IMR-90 (cell line): ENCODE measurements around the gene GBP6. TPM values are rescaled to one million over a fixed set of nuclear protein-coding genes. Genes with fewer than 3 reads are reported as not detected.
"Not testable (repeated sequence)": the region's sequence is repeated elsewhere in the genome, so short reads cannot be mapped to it uniquely, and the experiment has no call there.

Experiments
- ATAC-seq: fragments of 200-7000 bp; cut with Tn5 transposase; 2 replicates; pipeline ENCODE4 v1.9.1; 2020; ENCODE audit warnings: low read depth, mild to moderate bottlenecking, moderate library complexity
- BruUV-seq: library from RNA; stranded (reverse); fragments of 400-500 nt; replicated peaks from 2 replicates; lab custom pipeline; 2021; lab: Mats Ljungman, UMichigan
- CTCF ChIA-PET: fragments of 300-600 bp; formaldehyde crosslinking; extraction: SDS; loops from one replicate; lab custom pipeline; 2021; ENCODE audit warnings: antibody characterized with exemption; lab: Yijun Ruan, JAX
- POLR2A ChIA-PET: fragments of 300-600 bp; sonication (Branson Sonifier 250); formaldehyde crosslinking; loops from one replicate; lab custom pipeline; 2022; ENCODE audit warnings: antibody characterized with exemption; ENCODE audit not compliant: unreplicated experiment; lab: Charles Lee
- DNase-seq: peaks from one replicate; pipeline ENCODE4 v3.0.0; 2013
- H2AFZ ChIP-seq: replicated peaks from 2 replicates; pipeline ENCODE3; 2013; ENCODE audit warnings: low read length, mild to moderate bottlenecking; ENCODE audit not compliant: poor library complexity
- H2AK5ac ChIP-seq: 2 replicates; pipeline ENCODE4 v1.6.1; 2013; ENCODE audit warnings: low read depth, low read length, inconsistent platforms
- H2AK9ac ChIP-seq: replicated peaks from 2 replicates; pipeline ENCODE3; 2013; ENCODE audit warnings: mild to moderate bottlenecking, low read depth, low read length, moderate library complexity; ENCODE audit not compliant: poor library complexity
- H2BK120ac ChIP-seq: 2 replicates; pipeline ENCODE4 v1.6.1; 2013; ENCODE audit warnings: low read depth, low read length, inconsistent platforms
- H2BK15ac ChIP-seq: 3 replicates; pipeline ENCODE4 v1.6.1; 2013; ENCODE audit warnings: low read depth, low read length, inconsistent platforms
- H2BK20ac ChIP-seq: 2 replicates; pipeline ENCODE4 v1.6.1; 2013; ENCODE audit warnings: low read depth, mild to moderate bottlenecking, inconsistent platforms, low read length, moderate library complexity
- H2BK5ac ChIP-seq: 2 replicates; pipeline ENCODE4 v1.6.1; 2013; ENCODE audit warnings: mild to moderate bottlenecking, low read depth, low read length, inconsistent platforms; ENCODE audit not compliant: poor library complexity, severe bottlenecking
- H3K14ac ChIP-seq: replicated peaks from 2 replicates; pipeline ENCODE4 v1.6.1; 2013; ENCODE audit warnings: low read depth, low read length, inconsistent platforms
- H3K18ac ChIP-seq: 2 replicates; pipeline ENCODE4 v1.6.1; 2013; ENCODE audit warnings: low read depth, low read length, control low read depth
- H3K23ac ChIP-seq: 2 replicates; pipeline ENCODE4 v1.6.1; 2013; ENCODE audit warnings: low read depth, low read length, inconsistent platforms
- H3K27ac ChIP-seq: 2 replicates; pipeline ENCODE4 v1.5.1; 2013; ENCODE audit warnings: mild to moderate bottlenecking, control low read depth, low read length; ENCODE audit not compliant: insufficient read depth
- H3K27me3 ChIP-seq: 2 replicates; pipeline ENCODE4 v1.6.1; 2013; ENCODE audit warnings: low read length; ENCODE audit not compliant: control insufficient read depth, insufficient read depth
- H3K36me3 ChIP-seq: 2 replicates; pipeline ENCODE4 v1.6.1; 2013; ENCODE audit warnings: low read length, mixed read lengths; ENCODE audit not compliant: control insufficient read depth, insufficient read depth
- H3K4ac ChIP-seq: 2 replicates; pipeline ENCODE4 v1.6.1; 2013; ENCODE audit warnings: low read depth, low read length, inconsistent platforms
- H3K4me1 ChIP-seq: 2 replicates; pipeline ENCODE4 v1.6.1; 2013; ENCODE audit warnings: low read length, mixed read lengths; ENCODE audit not compliant: control insufficient read depth, insufficient read depth
- H3K4me2 ChIP-seq: 2 replicates; pipeline ENCODE4 v1.6.1; 2013; ENCODE audit warnings: low read depth, mild to moderate bottlenecking, control low read depth, low read length, moderate library complexity
- H3K4me3 ChIP-seq: 2 replicates; pipeline ENCODE4 v1.5.1; 2013; ENCODE audit warnings: low read depth, mild to moderate bottlenecking, control low read depth, low read length, moderate library complexity; ENCODE audit not compliant: insufficient read depth
- H3K56ac ChIP-seq: 2 replicates; pipeline ENCODE4 v1.6.1; 2013; ENCODE audit warnings: low read length, inconsistent platforms; ENCODE audit not compliant: insufficient read depth; ENCODE audit errors: extremely low read depth
- H3K79me1 ChIP-seq, 2 experiments: 2 replicates each; pipeline ENCODE4 v1.6.1; 2013; ENCODE audit warnings: low read length in 2 of 2, inconsistent platforms in 1 of 2, low read depth in 1 of 2
- H3K9ac ChIP-seq: 2 replicates; pipeline ENCODE4 v1.6.1; 2013; ENCODE audit warnings: low read depth, low read length, control low read depth
- H3K9me1 ChIP-seq: 2 replicates; pipeline ENCODE4 v1.6.1; 2013; ENCODE audit warnings: low read length, inconsistent platforms; ENCODE audit not compliant: insufficient read depth
- H3K9me3 ChIP-seq: 2 replicates; pipeline ENCODE4 v1.6.1; 2013; ENCODE audit warnings: low read length; ENCODE audit not compliant: control insufficient read depth, insufficient read depth
- H4K20me1 ChIP-seq: 2 replicates; pipeline ENCODE4 v1.6.1; 2013; ENCODE audit warnings: low read length, inconsistent platforms; ENCODE audit not compliant: insufficient read depth
- H4K5ac ChIP-seq: 2 replicates; pipeline ENCODE4 v1.6.1; 2013; ENCODE audit warnings: mild to moderate bottlenecking, low read depth, low read length, control low read depth
- H4K8ac ChIP-seq, 2 experiments: 2 replicates each; pipeline ENCODE4 v1.6.1; 2013; ENCODE audit warnings: low read depth in 2 of 2, low read length in 2 of 2, control low read depth in 1 of 2, inconsistent platforms in 1 of 2
- H4K91ac ChIP-seq: 2 replicates; pipeline ENCODE4 v1.6.1; 2013; ENCODE audit warnings: low read depth, low read length, inconsistent platforms; ENCODE audit not compliant: insufficient read depth
- BHLHE40 ChIP-seq: fragments of 150-350 bp; IDR thresholded peaks from 2 replicates; pipeline ENCODE4 v1.6.1; 2016; ENCODE audit warnings: mild to moderate bottlenecking, low read depth, low read length
- FOS ChIP-seq: fragments of 150-350 bp; IDR thresholded peaks from 2 replicates; pipeline ENCODE4 v1.6.1; 2016; ENCODE audit warnings: low read depth, low read length
- MAZ ChIP-seq: IDR thresholded peaks from 2 replicates; pipeline ENCODE4 v1.6.1; 2012; ENCODE audit warnings: low read depth, mild to moderate bottlenecking, low read length, improper control_type of control experiment, moderate library complexity, borderline replicate concordance
- RAD21 ChIP-seq: IDR thresholded peaks from 2 replicates; pipeline ENCODE4 v1.6.1; 2012; ENCODE audit warnings: low read length, improper control_type of control experiment
- SMC3 ChIP-seq: fragments of 150-350 bp; IDR thresholded peaks from 2 replicates; pipeline ENCODE4 v1.6.1; 2016; ENCODE audit warnings: low read depth, mild to moderate bottlenecking, antibody characterized with exemption, low read length, moderate library complexity
- WGBS, 2 experiments: methylation state at CpG; one replicate each; pipeline versions ENCODE4 v1.1.5 to v1.1.7; 2013; ENCODE audit warnings: missing lambda C conversion rate in 2 of 2; ENCODE audit not compliant: insufficient read length in 1 of 2; ENCODE audit errors: extremely low coverage in 2 of 2; 5-methylcytosine and 5-hydroxymethylcytosine counted together
- dilution Hi-C: fragments of 300-500 bp; cut with HindIII; formaldehyde crosslinking; loops from one replicate; pipeline ENCODE4 v1.14.3; 2018; ENCODE audit warnings: low sequenced_read_pairs; ENCODE audit not compliant: unreplicated experiment
- in situ Hi-C: fragments of 300-500 bp; cut with MboI; formaldehyde crosslinking; loops from 3 replicates; pipeline ENCODE4 v1.14.3; 2019; ENCODE audit warnings: low sequenced_read_pairs, inconsistent platforms, mixed read lengths
- intact Hi-C: fragments of 100-400 bp; cut with micrococcal nuclease; formaldehyde crosslinking; loops from 2 replicates; pipeline ENCODE4 v1.10.0; 2022
- polyA plus RNA-seq, 3 experiments: library from polyadenylated mRNA; depleted of rRNA; stranded (reverse); fragments of >200 nt; gene quantifications; 2 replicates each; pipeline ENCODE4 v1.2.3, GENCODE V29; 2012; ENCODE audit warnings: low replicate concordance in 1 of 3
- total RNA-seq: library from RNA; depleted of rRNA; stranded (reverse); fragments of >200 nt; gene quantifications from 2 replicates; pipeline ENCODE4 v1.2.3, GENCODE V29; 2012
- TF ChIP-seq, protein P1 (sequence below): conservative IDR thresholded peaks from 2 replicates; pipeline ENCODE4 v1.5.1; 2012; ENCODE audit warnings: mild to moderate bottlenecking, low read depth, low read length, improper control_type of control experiment

The GBP6 gene
- total and polyA plus RNA-seq, 2 of the 4 experiments (the other 2 are of a cell fraction): not detected

DNA sequence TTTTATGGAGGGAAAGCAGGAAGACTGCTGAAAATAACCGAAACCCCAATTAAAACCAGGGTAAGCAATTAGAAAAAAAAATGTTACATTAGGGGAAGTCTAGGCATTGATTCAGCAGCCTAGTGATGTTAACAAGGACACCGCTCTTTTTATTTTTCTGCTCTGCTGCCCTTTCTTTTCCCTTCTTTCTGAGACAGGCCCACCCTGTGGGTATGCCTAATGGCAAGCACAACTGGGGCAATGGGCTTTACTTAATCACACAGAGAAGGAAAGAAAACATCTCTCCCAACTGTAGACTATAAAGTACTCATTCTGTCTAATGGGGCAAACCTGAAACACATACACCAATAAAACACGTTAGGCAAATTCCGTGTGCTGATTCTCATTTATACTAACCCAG is 69.6 kb downstream of the GBP6 start:
- no TSS peak for BruUV-seq
- no peak for ATAC-seq
- Histone ChIP-seq H2BK5ac (no peak overlapping the region), H2BK120ac (no peak overlapping the region), H3K79me1 (no peaks in the 10 kb centered on the region), H3K27ac (no peak overlapping the region), H2BK15ac (no peak overlapping the region), H4K91ac (no peak overlapping the region), H3K4ac (no peak overlapping the region), H2AK5ac (no peak overlapping the region), H3K14ac (no peak overlapping the region), H3K9me1 (no peaks in the 10 kb centered on the region), H3K18ac (no peak overlapping the region), H3K9me3 (no peaks in the 10 kb centered on the region; the same call in 1 of the 2 replicates), H4K20me1 (no peaks in the 10 kb centered on the region), H2AFZ (no peak overlapping the region), H3K27me3 (no peaks in the 10 kb centered on the region), H2AK9ac (no peak overlapping the region), H3K4me1 (no peaks in the 10 kb centered on the region), H3K23ac (no peak overlapping the region), H4K8ac (no peak overlapping the region), H2BK20ac (no peak overlapping the region), H3K56ac (no peak overlapping the region), H3K4me2 (no peak overlapping the region), H3K4me3 (no peak overlapping the region), H3K9ac (no peak overlapping the region), H3K36me3 (no peaks in the 10 kb centered on the region), H4K5ac (no peak overlapping the region)
- intact Hi-C loops (no loop called here), dilution Hi-C loops (no loop called here), in situ Hi-C loops (no loop called here)
- ChIA-PET CTCF (interaction anchor here (0.6 kb wide), 1 partner anchor 450 kb away, joined by 3 read pairs; no protein-coding TSS in a partner anchor), POLR2A (no interaction called here)
- TF ChIP-seq RAD21 (no peak), FOS (no peak), MAZ (no peak), BHLHE40 (no peak), SMC3 (no peak)
- TF ChIP-seq, protein P1, sequence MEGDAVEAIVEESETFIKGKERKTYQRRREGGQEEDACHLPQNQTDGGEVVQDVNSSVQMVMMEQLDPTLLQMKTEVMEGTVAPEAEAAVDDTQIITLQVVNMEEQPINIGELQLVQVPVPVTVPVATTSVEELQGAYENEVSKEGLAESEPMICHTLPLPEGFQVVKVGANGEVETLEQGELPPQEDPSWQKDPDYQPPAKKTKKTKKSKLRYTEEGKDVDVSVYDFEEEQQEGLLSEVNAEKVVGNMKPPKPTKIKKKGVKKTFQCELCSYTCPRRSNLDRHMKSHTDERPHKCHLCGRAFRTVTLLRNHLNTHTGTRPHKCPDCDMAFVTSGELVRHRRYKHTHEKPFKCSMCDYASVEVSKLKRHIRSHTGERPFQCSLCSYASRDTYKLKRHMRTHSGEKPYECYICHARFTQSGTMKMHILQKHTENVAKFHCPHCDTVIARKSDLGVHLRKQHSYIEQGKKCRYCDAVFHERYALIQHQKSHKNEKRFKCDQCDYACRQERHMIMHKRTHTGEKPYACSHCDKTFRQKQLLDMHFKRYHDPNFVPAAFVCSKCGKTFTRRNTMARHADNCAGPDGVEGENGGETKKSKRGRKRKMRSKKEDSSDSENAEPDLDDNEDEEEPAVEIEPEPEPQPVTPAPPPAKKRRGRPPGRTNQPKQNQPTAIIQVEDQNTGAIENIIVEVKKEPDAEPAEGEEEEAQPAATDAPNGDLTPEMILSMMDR: no peak
- no CpG with 5 or more reads among the region's 4 CpGs for WGBS, 2 experiments
- DNase-seq: no peak

DNA sequence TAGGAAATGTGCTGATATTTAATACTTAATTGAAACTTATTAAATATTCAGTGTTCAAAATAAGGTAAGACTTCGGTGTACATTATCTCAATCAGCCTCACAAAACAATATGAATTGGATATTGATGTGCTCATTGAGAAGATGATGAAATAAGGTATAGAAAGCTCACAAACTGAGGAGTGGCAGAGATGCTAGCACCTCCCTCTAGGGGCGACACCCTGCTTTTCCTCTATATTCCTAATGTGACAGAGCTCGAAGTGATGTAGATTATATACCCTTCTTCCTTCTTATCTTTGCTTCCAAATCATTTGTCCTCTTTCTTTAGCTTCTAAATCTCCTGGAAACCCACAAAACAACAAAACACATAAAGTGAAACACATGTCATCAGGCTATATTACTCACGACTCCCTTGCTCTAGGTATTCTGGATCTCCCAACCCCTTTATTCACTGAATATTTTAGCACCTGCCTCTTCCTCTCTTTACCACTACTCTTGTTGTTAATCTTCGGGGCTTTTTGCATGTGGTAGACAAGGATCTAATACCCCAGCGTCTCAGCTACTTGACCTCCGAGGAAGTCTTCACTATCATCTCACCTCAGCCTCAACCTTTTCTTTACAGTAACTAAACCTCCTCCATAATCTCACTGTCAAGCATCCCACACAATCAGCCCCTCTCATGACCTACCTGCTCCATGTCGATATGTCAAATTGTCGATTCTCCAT is 70.4 kb downstream of the GBP6 start:
- BruUV-seq, H4K5ac ChIP-seq, H2BK15ac ChIP-seq, H3K27me3 ChIP-seq, H4K91ac ChIP-seq, H3K4ac ChIP-seq, H4K20me1 ChIP-seq, intact Hi-C loops, H4K8ac ChIP-seq, H3K9me1 ChIP-seq, H3K27ac ChIP-seq, H3K9me3 ChIP-seq, H2BK20ac ChIP-seq, H3K56ac ChIP-seq, DNase-seq, ATAC-seq, POLR2A ChIA-PET, H3K4me2 ChIP-seq, H3K14ac ChIP-seq, CTCF ChIA-PET, H2AK9ac ChIP-seq, H2AFZ ChIP-seq, H3K23ac ChIP-seq, H3K18ac ChIP-seq, H3K9ac ChIP-seq, H2BK120ac ChIP-seq, dilution Hi-C loops, H3K4me3 ChIP-seq, in situ Hi-C loops, H3K4me1 ChIP-seq, H2BK5ac ChIP-seq, H3K36me3 ChIP-seq, H3K79me1 ChIP-seq, H2AK5ac ChIP-seq: not testable (repeated sequence)
- WGBS, 2 experiments: 43% methylated on average over 4 of the region's 9 CpGs; no CpG with 5 or more reads in 1 of the 2 experiments
